Measurements from ENCODE around the gene ABR.

The ABR gene

DNA sequence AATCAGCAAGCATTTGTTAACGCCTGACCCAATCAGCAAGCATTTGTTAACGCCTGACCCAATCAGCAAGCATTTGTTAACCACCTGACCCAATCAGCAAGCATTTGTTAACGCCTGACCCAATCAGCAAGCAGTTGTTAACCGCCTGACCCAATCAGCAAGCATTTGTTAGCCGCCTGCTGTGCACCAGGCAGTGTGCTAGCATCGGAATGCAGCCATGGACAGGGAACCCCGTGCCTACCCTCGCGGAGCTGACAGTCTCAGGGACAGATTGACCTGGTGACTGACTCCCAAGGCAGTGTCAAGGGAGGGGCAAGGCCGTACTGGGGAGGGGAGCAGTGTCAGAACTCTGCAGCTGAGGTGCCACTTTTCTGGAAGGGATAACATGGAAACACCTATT lies 66.9 kb downstream of the ABR start:
- Histone ChIP-seq H3K4me3 (replicated peaks; ENCODE audit: insufficient read depth, low read length) (no peak overlapping the region), H3K27me3 (ENCODE audit: insufficient read depth, poor library complexity, severe bottlenecking) (no peaks in the 10 kb centered on the region), H3K27ac (replicated peaks) (no peak overlapping the region)
- TF ChIP-seq, protein P1, sequence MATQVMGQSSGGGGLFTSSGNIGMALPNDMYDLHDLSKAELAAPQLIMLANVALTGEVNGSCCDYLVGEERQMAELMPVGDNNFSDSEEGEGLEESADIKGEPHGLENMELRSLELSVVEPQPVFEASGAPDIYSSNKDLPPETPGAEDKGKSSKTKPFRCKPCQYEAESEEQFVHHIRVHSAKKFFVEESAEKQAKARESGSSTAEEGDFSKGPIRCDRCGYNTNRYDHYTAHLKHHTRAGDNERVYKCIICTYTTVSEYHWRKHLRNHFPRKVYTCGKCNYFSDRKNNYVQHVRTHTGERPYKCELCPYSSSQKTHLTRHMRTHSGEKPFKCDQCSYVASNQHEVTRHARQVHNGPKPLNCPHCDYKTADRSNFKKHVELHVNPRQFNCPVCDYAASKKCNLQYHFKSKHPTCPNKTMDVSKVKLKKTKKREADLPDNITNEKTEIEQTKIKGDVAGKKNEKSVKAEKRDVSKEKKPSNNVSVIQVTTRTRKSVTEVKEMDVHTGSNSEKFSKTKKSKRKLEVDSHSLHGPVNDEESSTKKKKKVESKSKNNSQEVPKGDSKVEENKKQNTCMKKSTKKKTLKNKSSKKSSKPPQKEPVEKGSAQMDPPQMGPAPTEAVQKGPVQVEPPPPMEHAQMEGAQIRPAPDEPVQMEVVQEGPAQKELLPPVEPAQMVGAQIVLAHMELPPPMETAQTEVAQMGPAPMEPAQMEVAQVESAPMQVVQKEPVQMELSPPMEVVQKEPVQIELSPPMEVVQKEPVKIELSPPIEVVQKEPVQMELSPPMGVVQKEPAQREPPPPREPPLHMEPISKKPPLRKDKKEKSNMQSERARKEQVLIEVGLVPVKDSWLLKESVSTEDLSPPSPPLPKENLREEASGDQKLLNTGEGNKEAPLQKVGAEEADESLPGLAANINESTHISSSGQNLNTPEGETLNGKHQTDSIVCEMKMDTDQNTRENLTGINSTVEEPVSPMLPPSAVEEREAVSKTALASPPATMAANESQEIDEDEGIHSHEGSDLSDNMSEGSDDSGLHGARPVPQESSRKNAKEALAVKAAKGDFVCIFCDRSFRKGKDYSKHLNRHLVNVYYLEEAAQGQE (IDR thresholded peaks at IDR 0.05; ENCODE audit: insufficient replicate concordance, low read depth): no peak
- TF ChIP-seq POLR2AphosphoS5 (IDR thresholded peaks at IDR 0.05; ENCODE audit: low read depth): no peak
- no peak for DNase-seq (ENCODE audit: low read depth in 1 of 2, low spot score in 1 of 2)

DNA sequence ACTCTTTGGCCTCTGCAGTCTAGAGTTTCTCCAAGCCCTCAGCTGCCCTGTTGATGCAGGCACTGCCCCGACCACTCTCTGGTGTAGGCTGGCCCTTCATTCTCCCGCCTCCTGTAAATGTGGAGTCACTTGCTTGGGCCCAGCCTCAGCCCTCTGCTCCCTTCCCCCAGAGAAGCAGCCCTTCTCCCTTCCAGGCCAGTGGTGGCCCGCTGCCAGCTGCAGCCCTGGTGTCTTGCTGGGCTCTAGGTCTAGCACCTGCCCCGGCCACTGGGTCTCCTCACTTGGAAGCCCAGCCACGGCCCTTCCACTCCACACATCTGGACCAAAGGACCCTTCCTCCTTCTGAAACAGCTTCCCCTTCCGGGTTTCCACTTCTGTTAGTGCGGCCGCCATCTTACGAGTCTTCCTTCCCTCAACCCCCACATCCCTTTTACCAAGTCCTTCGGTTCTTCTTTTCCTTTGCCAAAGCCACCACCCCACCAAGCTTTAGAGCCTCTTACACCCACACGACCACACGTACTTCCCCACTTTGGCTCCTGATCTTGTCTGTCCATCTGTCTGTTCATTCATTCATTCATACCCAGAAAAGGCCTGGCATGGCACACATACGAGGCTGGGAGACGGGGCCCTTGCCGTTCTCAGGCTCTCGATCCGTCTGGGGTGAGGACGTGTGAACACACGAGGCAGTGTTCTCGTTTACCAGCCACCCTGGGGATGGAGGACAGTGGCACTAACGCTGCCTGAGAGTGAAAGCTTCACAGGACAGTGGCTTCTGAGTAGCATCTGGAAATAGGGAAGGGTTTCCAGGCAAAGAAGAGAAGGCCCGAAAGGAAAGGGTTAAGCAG lies 68.0 kb downstream of the ABR start:
- H3K27ac ChIP-seq (replicated peaks): peak overlapping the region; percentile 92

DNA sequence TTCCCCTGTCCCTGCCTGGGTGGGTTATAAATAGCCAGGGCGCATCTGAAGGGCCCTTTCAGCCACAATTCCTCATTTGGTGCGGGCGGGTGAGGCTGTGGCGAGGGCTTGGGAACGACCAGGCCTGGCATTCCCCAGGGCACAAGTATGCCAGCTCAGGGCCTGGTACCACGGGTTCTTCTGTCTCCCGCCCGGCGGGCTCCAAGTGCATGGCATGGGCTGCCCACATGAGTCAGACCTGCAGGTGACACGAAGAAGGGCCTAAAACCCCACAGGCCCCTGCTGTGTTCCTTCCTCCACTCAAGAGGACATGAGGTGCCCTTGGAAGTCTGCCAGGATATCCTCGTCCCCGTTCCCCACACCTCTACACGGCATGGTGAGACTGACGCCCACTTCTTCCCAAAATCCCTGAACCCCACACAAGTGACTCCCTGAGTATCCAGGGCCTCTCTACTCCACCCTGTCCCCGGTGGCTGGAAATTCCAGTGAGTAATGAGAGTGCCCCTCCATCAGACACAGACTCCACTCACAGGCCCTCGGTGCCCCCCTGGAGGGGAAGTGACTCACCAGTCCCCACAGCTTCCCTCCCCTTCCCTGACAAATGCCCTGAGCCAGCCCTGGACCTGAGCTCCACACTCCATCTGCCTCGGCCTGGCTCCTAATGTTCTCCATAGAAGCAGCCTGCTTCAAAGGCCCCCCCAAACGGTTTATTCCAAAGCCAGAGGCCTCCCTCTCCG lies 68.8 kb downstream of the ABR start:
- Histone ChIP-seq H3K27ac (replicated peaks) (peak overlapping the region; percentile 92), H3K27me3 (ENCODE audit: insufficient read depth, poor library complexity, severe bottlenecking) (no peaks in the 10 kb centered on the region), H3K4me3 (replicated peaks; ENCODE audit: insufficient read depth, low read length) (no peak overlapping the region)
- peak; percentile 59 to 63 for DNase-seq (ENCODE audit: low read depth in 1 of 2, low spot score in 1 of 2)
- TF ChIP-seq, protein P1 (IDR thresholded peaks at IDR 0.05; ENCODE audit: insufficient replicate concordance, low read depth): no peak
- peak; percentile 13; the same call in 1 of the 2 replicates for TF ChIP-seq POLR2AphosphoS5 (IDR thresholded peaks at IDR 0.05; ENCODE audit: low read depth)
- TF ChIP-seq SPI1 (IDR thresholded peaks at IDR 0.05; ENCODE audit: borderline replicate concordance, low read depth): peak; percentile 44; the same call in 1 of the 2 replicates
- TF ChIP-seq, protein P2, sequence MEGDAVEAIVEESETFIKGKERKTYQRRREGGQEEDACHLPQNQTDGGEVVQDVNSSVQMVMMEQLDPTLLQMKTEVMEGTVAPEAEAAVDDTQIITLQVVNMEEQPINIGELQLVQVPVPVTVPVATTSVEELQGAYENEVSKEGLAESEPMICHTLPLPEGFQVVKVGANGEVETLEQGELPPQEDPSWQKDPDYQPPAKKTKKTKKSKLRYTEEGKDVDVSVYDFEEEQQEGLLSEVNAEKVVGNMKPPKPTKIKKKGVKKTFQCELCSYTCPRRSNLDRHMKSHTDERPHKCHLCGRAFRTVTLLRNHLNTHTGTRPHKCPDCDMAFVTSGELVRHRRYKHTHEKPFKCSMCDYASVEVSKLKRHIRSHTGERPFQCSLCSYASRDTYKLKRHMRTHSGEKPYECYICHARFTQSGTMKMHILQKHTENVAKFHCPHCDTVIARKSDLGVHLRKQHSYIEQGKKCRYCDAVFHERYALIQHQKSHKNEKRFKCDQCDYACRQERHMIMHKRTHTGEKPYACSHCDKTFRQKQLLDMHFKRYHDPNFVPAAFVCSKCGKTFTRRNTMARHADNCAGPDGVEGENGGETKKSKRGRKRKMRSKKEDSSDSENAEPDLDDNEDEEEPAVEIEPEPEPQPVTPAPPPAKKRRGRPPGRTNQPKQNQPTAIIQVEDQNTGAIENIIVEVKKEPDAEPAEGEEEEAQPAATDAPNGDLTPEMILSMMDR (IDR thresholded peaks at IDR 0.05; ENCODE audit: insufficient read depth, low read length): no peak
- TF ChIP-seq GABPA (IDR thresholded peaks at IDR 0.05; ENCODE audit: low read depth): no peak

More for the DNA sequence above, 68.0 kb downstream of the ABR start:
- peak in 1 of 2 experiments; percentile 58 for DNase-seq (ENCODE audit: low read depth in 1 of 2, low spot score in 1 of 2)
- H3K27me3 ChIP-seq (ENCODE audit: insufficient read depth, poor library complexity, severe bottlenecking): no peaks in the 10 kb centered on the region
- H3K4me3 ChIP-seq (replicated peaks; ENCODE audit: insufficient read depth, low read length): no peak overlapping the region
- TF ChIP-seq SPI1 (IDR thresholded peaks at IDR 0.05; ENCODE audit: borderline replicate concordance, low read depth): no peak
- TF ChIP-seq, protein P2 (IDR thresholded peaks at IDR 0.05; ENCODE audit: insufficient read depth, low read length): no peak
- TF ChIP-seq, protein P1 (IDR thresholded peaks at IDR 0.05; ENCODE audit: insufficient replicate concordance, low read depth): no peak
- TF ChIP-seq POLR2AphosphoS5 (IDR thresholded peaks at IDR 0.05; ENCODE audit: low read depth): no peak

Measured in HL-60 (cell line).